Sigmoid colon (tissue), 7 donors: Measurements from ENCODE around the gene CCNYL1. TPM values are rescaled to one million over a fixed set of nuclear protein-coding genes. Genes with fewer than 3 reads are reported as not detected.

Source experiments
- DNase-seq: peaks from one replicate; pipeline ENCODE4 v3.0.0-alpha.2; 2019
- H3K27ac ChIP-seq, 4 donors: fragments of 200-600 bp; sonication (generic); one replicate each; pipeline ENCODE4 v1.5.1; 2016 to 2019; ENCODE audit warnings: mild to moderate bottlenecking in 1 of 4
- H3K27me3 ChIP-seq, 3 donors: fragments of 200-600 bp; sonication (generic); one replicate each; pipeline ENCODE4 v1.5.1; 2019; ENCODE audit warnings: mild to moderate bottlenecking in 1 of 3
- H3K36me3 ChIP-seq, 4 donors: fragments of 200-600 bp; sonication (generic); one replicate each; pipeline ENCODE4 v1.5.1; 2016 to 2019
- H3K4me1 ChIP-seq, 4 donors: fragments of 200-600 bp; sonication (generic); one replicate each; pipeline ENCODE4 v1.5.1; 2017 to 2019
- H3K4me3 ChIP-seq, 4 donors: fragments of 200-600 bp; sonication (generic); one replicate each; pipeline ENCODE4 v1.5.1; 2017 to 2019; ENCODE audit warnings: mild to moderate bottlenecking in 2 of 4, moderate library complexity in 1 of 4
- H3K9me3 ChIP-seq, 4 donors: fragments of 200-600 bp in 3 of 4; sonication (generic) in 3 of 4; one replicate each; pipeline versions ENCODE4 v1.5.1 to v1.6.1; 2013 to 2019
- CTCF ChIP-seq, 4 experiments: fragments of 450-650 bp in 3 of 4; fragments of 200-600 bp in 1 of 4; IDR thresholded peaks; one replicate each; pipeline ENCODE4 v1.5.1; 2016 to 2019; ENCODE audit warnings: antibody characterized with exemption in 4 of 4, mild to moderate bottlenecking in 3 of 4, moderate library complexity in 2 of 4
- EP300 ChIP-seq, 4 donors: sonication (generic); formaldehyde crosslinking; IDR thresholded peaks; one replicate each; pipeline ENCODE4 v1.6.1; 2017; ENCODE audit warnings: antibody characterized with exemption in 4 of 4
- POLR2A ChIP-seq, 2 donors: fragments of 450-650 bp; IDR thresholded peaks; one replicate each; pipeline ENCODE4 v1.6.1; 2016; ENCODE audit warnings: antibody characterized with exemption in 2 of 2, mild to moderate bottlenecking in 2 of 2, moderate library complexity in 2 of 2
- POLR2AphosphoS5 ChIP-seq, 4 donors: sonication (generic); formaldehyde crosslinking; IDR thresholded peaks; one replicate each; pipeline ENCODE4 v1.6.1; 2017; ENCODE audit warnings: antibody characterized with exemption in 4 of 4
- WGBS, 2 donors: extraction: QIAGEN DNeasy Blood & Tissue Kit; methylation state at CpG; one replicate each; pipeline ENCODE4 v1.1.7; 2013; 5-methylcytosine and 5-hydroxymethylcytosine counted together
- intact Hi-C: fragments of 100-400 bp; cut with DNase I; formaldehyde crosslinking; loops from one replicate; pipeline ENCODE4 v1.15.1; 2023
- polyA plus RNA-seq, 3 donors: library from polyadenylated mRNA; stranded (reverse); fragments of 200-250 nt; gene quantifications; one replicate each; pipeline ENCODE4 v1.2.3, GENCODE V29; 2013
- total RNA-seq, 4 donors: library from RNA; depleted of rRNA; stranded (reverse); fragments of >200 nt; gene quantifications; one replicate each; pipeline ENCODE4 v1.1.0, GENCODE V29; 2016
- donor health status: healthy with polysubstance abuse.
- donor health status: Bipolar disorder and iron deficiency.
- donor health status: healthy.

CCNYL1 gene
- total and polyA plus RNA-seq, 7 donors = 9.2 to 49.5 (median 17.8) TPM

- 75 to 81% methylated on average over 4 of the region's 4 CpGs for WGBS, 2 donors
- DNase-seq = no peak
- no peaks in the 10 kb centered on the region for H3K36me3 ChIP-seq
- no peak overlapping the region for H3K4me3 ChIP-seq
- intact Hi-C loops = no loop called here
- TF ChIP-seq POLR2AphosphoS5 (IDR thresholded peaks at IDR 0.05) = no peak
- no peak for TF ChIP-seq EP300 (IDR thresholded peaks at IDR 0.05)
- no peak for TF ChIP-seq POLR2A (IDR thresholded peaks at IDR 0.05)
- no peak for TF ChIP-seq CTCF (IDR thresholded peaks at IDR 0.05)
- no peak overlapping the region for H3K27ac ChIP-seq
- H3K27me3 ChIP-seq = no peaks in the 10 kb centered on the region
- no peaks in the 10 kb centered on the region for H3K9me3 ChIP-seq
- H3K4me1 ChIP-seq = no peaks in the 10 kb centered on the region
Measured at GRCh38 chr2:207778298-207778882, 67.0 kb downstream of the CCNYL1 start.

DNA sequence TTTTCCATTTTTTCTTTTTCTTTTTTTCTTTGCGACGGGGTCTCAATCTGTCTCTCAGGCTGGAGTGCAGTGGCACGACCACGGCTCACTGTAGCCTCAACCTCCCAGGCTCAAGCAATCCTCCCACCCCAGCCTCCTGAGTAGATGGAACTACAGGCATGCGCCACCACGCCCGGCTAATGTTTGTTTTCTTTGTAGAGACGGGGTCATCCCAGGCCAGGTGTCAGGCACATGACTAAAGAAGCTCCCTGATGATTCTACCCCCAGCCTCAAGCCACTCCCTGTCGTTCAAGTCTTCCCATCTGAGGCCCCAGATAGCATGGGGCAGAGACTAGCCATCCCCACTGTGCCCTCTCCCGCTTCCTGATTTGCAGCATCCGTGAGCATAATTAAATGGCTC is 68.1 kb downstream of the CCNYL1 start:
- WGBS, 2 donors = 69 to 84% methylated on average over 11 of the region's 11 CpGs
- no peaks in the 10 kb centered on the region for H3K36me3 ChIP-seq
- TF ChIP-seq POLR2AphosphoS5 (IDR thresholded peaks at IDR 0.05) (no peak), CTCF (IDR thresholded peaks at IDR 0.05) (no peak), EP300 (IDR thresholded peaks at IDR 0.05) (no peak), POLR2A (IDR thresholded peaks at IDR 0.05) (no peak)
- H3K9me3 ChIP-seq = no peaks in the 10 kb centered on the region
- no peak for DNase-seq
- H3K27me3 ChIP-seq = no peaks in the 10 kb centered on the region
- no peaks in the 10 kb centered on the region for H3K4me1 ChIP-seq
- H3K27ac ChIP-seq = no peak overlapping the region
- no peak overlapping the region for H3K4me3 ChIP-seq
- intact Hi-C loops = no loop called here

GRCh38 chr2:207782238-207783030 is 71.0 kb downstream of the CCNYL1 start:
- Histone ChIP-seq H3K36me3 (no peaks in the 10 kb centered on the region), H3K4me1 (no peaks in the 10 kb centered on the region), H3K27me3 (no peaks in the 10 kb centered on the region), H3K4me3 (no peak overlapping the region), H3K9me3 (no peaks in the 10 kb centered on the region), H3K27ac (no peak overlapping the region)
- no peak for TF ChIP-seq POLR2AphosphoS5 (IDR thresholded peaks at IDR 0.05)
- TF ChIP-seq CTCF (IDR thresholded peaks at IDR 0.05) = no peak
- TF ChIP-seq POLR2A (IDR thresholded peaks at IDR 0.05) = no peak
- TF ChIP-seq EP300 (IDR thresholded peaks at IDR 0.05) = no peak
- WGBS, 2 donors = 67 to 87% methylated on average over 10 of the region's 10 CpGs
- intact Hi-C loops = no loop called here
- no peak for DNase-seq

DNA sequence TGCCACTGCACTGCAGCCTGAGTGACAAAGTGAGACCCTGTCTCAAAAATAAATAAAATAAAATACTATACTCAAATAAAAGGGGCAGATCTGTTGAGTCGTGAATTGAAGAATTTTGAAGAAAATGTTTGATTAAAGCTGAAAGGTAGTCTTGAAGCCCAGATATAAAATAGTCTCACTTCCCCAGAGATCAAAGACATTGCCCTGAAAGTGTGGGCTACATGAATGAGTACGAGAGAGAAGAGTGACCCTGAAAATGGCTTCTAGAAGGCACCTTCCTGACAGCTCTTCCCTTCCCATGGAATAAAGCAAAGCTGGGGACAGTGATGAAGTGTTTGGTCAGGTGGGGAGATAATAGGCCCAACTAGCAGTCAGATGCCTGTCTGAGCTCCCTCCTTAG is 72.1 kb downstream of the CCNYL1 start:
- Histone ChIP-seq H3K4me1 (no peaks in the 10 kb centered on the region), H3K9me3 (no peaks in the 10 kb centered on the region), H3K36me3 (no peaks in the 10 kb centered on the region), H3K4me3 (no peak overlapping the region), H3K27me3 (no peaks in the 10 kb centered on the region), H3K27ac (no peak overlapping the region)
- TF ChIP-seq POLR2A (IDR thresholded peaks at IDR 0.05) (no peak), EP300 (IDR thresholded peaks at IDR 0.05) (no peak), CTCF (IDR thresholded peaks at IDR 0.05) (no peak), POLR2AphosphoS5 (IDR thresholded peaks at IDR 0.05) (no peak)
- intact Hi-C loops = no loop called here
- 88 to 91% methylated on average over 2 of the region's 2 CpGs for WGBS, 2 donors
- DNase-seq = no peak
